Subcutaneous adipose tissue (tissue), 4 donors: Measurements from ENCODE around the gene ATRN. TPM values are rescaled to one million over a fixed set of nuclear protein-coding genes. Genes with fewer than 3 reads are reported as not detected.

ENCODE experiments used
- CTCF ChIP-seq: fragments of 450-650 bp; IDR thresholded peaks from one replicate; pipeline ENCODE4 v1.5.1; 2016; ENCODE audit warnings: low read depth, mild to moderate bottlenecking, control low read depth, antibody characterized with exemption, moderate library complexity
- total RNA-seq, 4 donors: library from RNA; depleted of rRNA; stranded (reverse); fragments of >200 nt; gene quantifications; one replicate each; pipeline ENCODE4 v1.1.0, GENCODE V29; 2016

The ATRN gene
- total RNA-seq, 4 donors from 2014 or later, result 24.7 to 42.3 (median 30.3) TPM

DNA sequence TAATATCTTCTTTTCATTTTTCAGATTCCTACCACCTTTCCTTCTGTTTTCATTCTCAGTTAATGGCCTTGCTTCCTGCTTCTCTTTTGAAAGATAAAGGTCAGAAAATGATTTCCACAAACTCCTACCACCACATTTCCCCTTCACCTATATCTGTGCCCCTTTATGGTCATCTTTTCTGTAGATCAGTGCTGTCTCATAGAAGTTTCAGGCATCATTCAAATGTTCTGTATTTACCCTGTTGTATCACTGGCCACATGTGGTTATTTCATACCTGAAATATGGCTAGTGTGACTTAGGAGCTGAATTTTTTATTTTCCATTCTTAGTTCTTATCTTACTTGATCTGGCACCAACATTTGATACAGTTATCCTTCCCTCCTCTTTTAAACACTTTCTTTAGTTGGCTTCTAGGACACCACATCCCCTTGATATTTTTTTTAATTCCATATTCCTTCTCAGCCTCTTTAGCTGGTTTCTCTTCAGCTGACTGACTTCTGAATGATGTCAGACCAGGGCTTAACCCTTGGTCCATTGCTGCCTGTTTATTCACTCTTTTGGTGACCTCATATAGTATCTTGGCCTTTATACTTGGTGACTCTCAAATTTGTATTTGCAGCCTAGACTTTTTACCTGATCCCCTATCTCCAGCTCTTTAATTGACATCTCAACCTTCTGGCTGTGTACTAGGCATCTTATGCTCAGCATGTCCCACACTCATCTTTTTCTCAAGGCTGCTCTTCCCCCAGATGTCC lies 81.0 kb downstream of the ATRN start:
- no peak for TF ChIP-seq CTCF

DNA sequence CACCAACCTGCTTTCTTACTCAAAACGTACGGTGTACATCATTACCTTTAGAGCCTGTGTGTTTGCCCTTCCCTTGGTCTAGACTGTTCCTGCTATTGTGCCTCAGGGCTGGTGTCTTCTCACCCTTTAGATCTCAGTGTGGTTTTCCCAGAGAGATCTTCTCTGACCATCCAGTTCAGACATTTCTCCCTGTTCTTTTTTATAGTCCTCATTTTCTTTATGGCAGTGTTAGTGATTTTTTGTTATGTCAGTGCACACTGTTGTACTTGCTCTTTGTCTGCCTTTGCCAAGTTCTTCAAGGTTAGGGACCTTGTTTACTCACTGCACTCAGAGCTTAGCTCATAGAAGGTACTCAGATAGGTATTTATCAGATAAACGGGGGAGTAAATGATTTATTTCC lies 82.8 kb downstream of the ATRN start:
- TF ChIP-seq CTCF, result no peak

DNA sequence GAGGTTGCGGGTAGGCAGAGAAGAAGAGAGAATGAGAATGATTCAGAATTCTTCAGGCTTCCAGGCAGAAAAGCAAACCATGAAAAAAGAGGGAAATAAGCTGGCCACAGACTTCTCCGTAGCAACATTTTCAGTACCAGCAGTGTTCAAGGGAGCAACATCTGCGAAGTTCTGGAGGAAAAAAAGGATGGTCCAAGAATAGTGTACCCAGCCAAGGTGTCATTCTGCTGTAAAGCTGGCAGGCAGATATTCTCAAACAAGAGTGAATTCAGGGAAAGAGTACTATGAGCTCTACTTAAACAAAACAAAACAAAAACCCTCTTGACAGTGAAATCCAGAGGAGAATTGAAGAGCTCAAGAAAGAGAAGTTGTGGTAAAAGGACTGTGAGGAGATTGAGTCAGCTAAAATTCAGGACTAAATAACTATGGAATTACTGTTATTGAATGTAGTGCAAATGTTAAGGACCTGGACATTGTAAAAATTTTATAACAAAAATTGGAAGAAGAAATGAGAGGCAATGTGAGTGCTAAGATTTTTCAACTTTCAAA lies 86.5 kb downstream of the ATRN start:
- TF ChIP-seq CTCF, result no peak

DNA sequence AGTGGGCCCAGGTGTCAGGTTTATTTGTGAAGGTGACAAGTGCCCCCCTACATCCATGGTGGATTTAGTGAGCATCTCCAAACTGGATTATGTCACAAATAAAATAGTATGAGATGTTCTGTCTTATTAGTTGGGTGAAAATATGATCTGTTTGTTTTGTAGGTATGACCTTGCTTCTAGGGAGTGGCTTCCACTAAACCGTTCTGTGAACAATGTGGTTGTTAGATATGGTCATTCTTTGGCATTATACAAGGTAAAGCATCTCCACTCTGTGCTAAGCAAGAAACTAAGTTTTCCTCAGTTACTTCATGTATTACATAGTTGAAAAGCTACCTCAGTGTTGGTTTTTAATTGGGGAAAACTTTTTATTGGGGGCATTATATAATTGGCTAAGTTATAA lies 88.4 kb downstream of the ATRN start:
- TF ChIP-seq CTCF, result no peak

DNA sequence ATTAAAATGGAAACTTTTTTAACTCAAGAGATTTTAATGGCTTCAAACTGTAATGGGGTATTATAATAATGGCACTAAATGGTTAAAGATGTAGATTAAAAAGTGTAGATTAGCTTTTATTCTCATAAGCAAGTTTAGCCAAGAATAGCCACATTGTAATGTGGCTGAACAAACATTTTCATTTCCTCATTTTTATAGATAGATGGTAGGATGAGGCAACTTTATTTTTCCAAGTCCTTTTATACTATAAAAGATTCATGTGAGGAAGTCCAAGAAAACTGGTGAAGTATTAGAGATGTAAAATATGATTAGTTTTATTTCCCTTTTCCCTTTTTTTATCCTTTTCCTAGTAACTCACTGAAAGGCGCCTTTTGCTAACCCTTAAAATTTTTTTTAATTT lies 88.8 kb downstream of the ATRN start:
- no peak for TF ChIP-seq CTCF

DNA sequence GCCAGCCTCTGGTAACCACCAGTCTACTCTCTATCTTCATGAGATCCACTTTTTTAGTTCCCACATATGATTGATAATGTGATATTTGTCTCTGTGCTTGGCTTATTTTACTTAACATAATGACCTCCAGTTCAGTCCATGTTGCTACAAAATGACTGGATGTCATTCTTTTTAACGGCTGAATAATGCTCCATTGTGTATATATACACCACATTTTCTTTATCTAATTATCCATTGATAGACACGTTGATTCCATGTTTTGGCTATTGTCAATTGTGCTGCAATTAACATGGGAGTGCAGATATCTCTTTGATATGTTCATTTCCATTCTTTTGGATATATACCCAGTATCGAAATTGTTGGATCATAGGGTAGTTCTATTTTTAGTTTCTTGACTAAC lies 89.3 kb downstream of the ATRN start:
- TF ChIP-seq CTCF, result no peak

DNA sequence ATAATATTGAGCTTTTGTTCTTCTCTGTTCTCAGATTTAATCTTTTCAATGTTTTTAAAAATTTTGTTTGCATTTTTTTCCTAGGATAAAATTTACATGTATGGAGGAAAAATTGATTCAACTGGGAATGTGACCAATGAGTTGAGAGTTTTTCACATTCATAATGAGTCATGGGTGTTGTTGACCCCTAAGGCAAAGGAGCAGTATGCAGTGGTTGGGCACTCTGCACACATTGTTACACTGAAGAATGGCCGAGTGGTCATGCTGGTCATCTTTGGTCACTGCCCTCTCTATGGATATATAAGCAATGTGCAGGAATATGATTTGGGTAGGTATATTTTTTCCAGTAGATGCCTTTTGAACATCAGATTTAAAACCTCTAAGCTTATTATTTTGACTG lies 89.8 kb downstream of the ATRN start:
- no peak for TF ChIP-seq CTCF
